Middle frontal gyrus (tissue), 1 donor: ENCODE measurements around the gene USP7.
"Not testable (repeated sequence)": the region's sequence is repeated elsewhere in the genome, so short reads cannot be mapped to it uniquely, and the experiment has no call there.

ENCODE experiments used
- DNase-seq: peaks from one replicate; pipeline ENCODE4 v3.0.0-alpha.2; 2015; ENCODE audit warnings: low spot score; ENCODE audit errors: extremely low spot score

The USP7 gene

GRCh38 chr16:8880839-8881510 lies 82.7 kb downstream of the USP7 start:
- no peak for DNase-seq

GRCh38 chr16:8878523-8878911 lies 85.2 kb downstream of the USP7 start:
- no peak for DNase-seq

GRCh38 chr16:8877894-8878522 lies 85.7 kb downstream of the USP7 start:
- DNase-seq = no peak

GRCh38 chr16:8875317-8875716 lies 88.4 kb downstream of the USP7 start:
- DNase-seq = not testable (repeated sequence)

- no peak for DNase-seq
Observed at GRCh38 chr16:8874388-8874787, 89.3 kb downstream of the USP7 start.

- not testable (repeated sequence) for DNase-seq
Observed at GRCh38 chr16:8873866-8874195, 89.9 kb downstream of the USP7 start.

GRCh38 chr16:8872967-8873865 lies 90.5 kb downstream of the USP7 start:
- no peak for DNase-seq

- DNase-seq = no peak
Observed at GRCh38 chr16:8872071-8872470, 91.6 kb downstream of the USP7 start.

GRCh38 chr16:8869988-8870241 lies 93.8 kb downstream of the USP7 start:
- DNase-seq = not testable (repeated sequence)

GRCh38 chr16:8869212-8869987 lies 94.3 kb downstream of the USP7 start:
- DNase-seq = no peak

- peak; percentile 52 for DNase-seq
Observed at GRCh38 chr16:8868416-8869211, 95.1 kb downstream of the USP7 start, which contains the start of gene CARHSP1. CARHSP1 (minus strand) TSS chr16:8869006; CDS start chr16:8859328, 9,678 bp downstream.

GRCh38 chr16:8867932-8868415 lies 95.7 kb downstream of the USP7 start:
- no peak for DNase-seq

GRCh38 chr16:8867216-8867931 lies 96.3 kb downstream of the USP7 start:
- DNase-seq = no peak

- no peak for DNase-seq
Observed at GRCh38 chr16:8866884-8867215, 96.9 kb downstream of the USP7 start.

GRCh38 chr16:8866118-8866883 lies 97.4 kb downstream of the USP7 start:
- DNase-seq = no peak

GRCh38 chr16:8865145-8865882 lies 98.4 kb downstream of the USP7 start:
- DNase-seq = no peak

- DNase-seq = no peak
Observed at GRCh38 chr16:8864480-8865110, 99.1 kb downstream of the USP7 start.
